ENCODE measurements around the gene ELOVL1. TPM values are rescaled to one million over a fixed set of nuclear protein-coding genes. Genes with fewer than 3 reads are reported as not detected.
"Not testable (repeated sequence)": the region's sequence is repeated elsewhere in the genome, so short reads cannot be mapped to it uniquely, and the experiment has no call there.

The ELOVL1 gene
- polyA plus RNA-seq, 2 donors: 123 to 264 TPM

DNA sequence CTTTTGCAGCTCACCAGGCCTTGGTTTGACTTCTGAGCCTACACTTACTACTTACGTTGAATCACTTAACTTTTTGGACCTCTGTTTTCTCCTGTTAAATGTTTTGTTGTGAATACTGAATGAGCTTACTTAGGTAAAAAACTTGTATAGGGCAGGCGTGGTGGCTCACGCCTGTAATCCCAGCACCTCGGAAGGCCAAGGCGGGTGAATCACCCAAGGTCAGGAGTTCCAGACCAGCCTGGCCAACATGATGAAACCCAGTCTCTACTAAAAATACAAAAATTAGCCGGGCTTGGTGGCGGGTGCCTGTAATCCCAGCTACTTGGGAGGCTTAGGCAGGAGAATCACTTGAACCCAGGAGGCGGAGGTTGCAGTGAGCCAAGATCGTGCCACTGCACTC is 32.6 kb upstream of the ELOVL1 start:
- H3K27me3 ChIP-seq (ENCODE audit: control insufficient read depth in 1 of 2, insufficient read depth in 2 of 2, low read length in 2 of 2); H3K27ac ChIP-seq (ENCODE audit: low read depth in 2 of 2, low read length in 1 of 2); H3K9me3 ChIP-seq (ENCODE audit: control insufficient read depth in 2 of 2, insufficient read depth in 1 of 2, low read depth in 1 of 2, low read length in 1 of 2); H3K4me1 ChIP-seq (ENCODE audit: control insufficient read depth in 2 of 2, insufficient read depth in 2 of 2, low read length in 1 of 2); H3K4me3 ChIP-seq (ENCODE audit: low read depth in 1 of 2, low read length in 2 of 2): not testable (repeated sequence)
- WGBS, 2 donors: 90 to 92% methylated on average over 9 of the region's 9 CpGs
- peaks cover 8 to 15% of the 10 kb centered on the region in 2 donors for H3K36me3 ChIP-seq (ENCODE audit: control insufficient read depth in 2 of 2, insufficient read depth in 2 of 2, low read length in 1 of 2)

DNA sequence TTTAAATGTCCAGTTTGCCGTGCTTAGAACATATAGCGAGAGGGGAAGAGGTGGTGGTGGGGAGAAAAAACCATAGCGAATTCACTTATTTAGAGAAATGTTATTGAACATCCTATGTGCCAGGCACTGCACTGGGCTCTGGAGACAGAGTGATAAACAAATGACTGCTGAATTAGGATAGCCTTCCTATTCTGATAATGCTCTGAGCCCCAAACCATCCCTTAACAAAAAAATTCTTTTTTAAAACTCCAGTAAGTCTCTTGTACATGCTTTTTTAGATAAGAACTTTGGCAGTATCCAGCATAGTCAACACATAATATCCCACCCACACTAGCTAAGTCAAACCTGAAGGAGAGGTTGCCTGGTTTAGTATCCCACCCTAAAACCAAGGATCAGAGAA is 30.4 kb upstream of the ELOVL1 start:
- WGBS, 2 donors: 95 to 96% methylated on average over 3 of the region's 3 CpGs
- Histone ChIP-seq H3K4me1 (ENCODE audit: control insufficient read depth in 2 of 2, insufficient read depth in 2 of 2, low read length in 1 of 2) (no peaks in the 10 kb centered on the region), H3K4me3 (ENCODE audit: low read depth in 1 of 2, low read length in 2 of 2) (no peak overlapping the region), H3K9me3 (ENCODE audit: control insufficient read depth in 2 of 2, insufficient read depth in 1 of 2, low read depth in 1 of 2, low read length in 1 of 2) (no peaks in the 10 kb centered on the region), H3K27me3 (ENCODE audit: control insufficient read depth in 1 of 2, insufficient read depth in 2 of 2, low read length in 2 of 2) (no peaks in the 10 kb centered on the region), H3K36me3 (ENCODE audit: control insufficient read depth in 2 of 2, insufficient read depth in 2 of 2, low read length in 1 of 2) (no peaks in the 10 kb centered on the region), H3K27ac (ENCODE audit: low read depth in 2 of 2, low read length in 1 of 2) (no peak overlapping the region)

- H3K27ac ChIP-seq (ENCODE audit: low read depth in 2 of 2, low read length in 1 of 2): no peak overlapping the region
- 33 to 67% methylated on average over 1 of the region's 1 CpG for WGBS, 2 donors
Observed at GRCh38 chr1:43396059-43396458, 28.2 kb upstream of the ELOVL1 start.

GRCh38 chr1:43395523-43395922 is 27.7 kb upstream of the ELOVL1 start:
- no peak overlapping the region for H3K27ac ChIP-seq (ENCODE audit: low read depth in 2 of 2, low read length in 1 of 2)
- H3K4me3 ChIP-seq (ENCODE audit: low read depth in 1 of 2, low read length in 2 of 2): no peak overlapping the region
- H3K4me1 ChIP-seq (ENCODE audit: control insufficient read depth in 2 of 2, insufficient read depth in 2 of 2, low read length in 1 of 2): no peaks in the 10 kb centered on the region
- 75 to 82% methylated on average over 4 of the region's 4 CpGs for WGBS, 2 donors
- H3K9me3 ChIP-seq (ENCODE audit: control insufficient read depth in 2 of 2, insufficient read depth in 1 of 2, low read depth in 1 of 2, low read length in 1 of 2): no peaks in the 10 kb centered on the region
- H3K27me3 ChIP-seq (ENCODE audit: control insufficient read depth in 1 of 2, insufficient read depth in 2 of 2, low read length in 2 of 2): no peaks in the 10 kb centered on the region
- no peaks in the 10 kb centered on the region for H3K36me3 ChIP-seq (ENCODE audit: control insufficient read depth in 2 of 2, insufficient read depth in 2 of 2, low read length in 1 of 2)

More at GRCh38 chr1:43396059-43396458, 28.2 kb upstream of the ELOVL1 start:
- Histone ChIP-seq H3K9me3 (ENCODE audit: control insufficient read depth in 2 of 2, insufficient read depth in 1 of 2, low read depth in 1 of 2, low read length in 1 of 2) (no peaks in the 10 kb centered on the region), H3K4me3 (ENCODE audit: low read depth in 1 of 2, low read length in 2 of 2) (no peak overlapping the region), H3K36me3 (ENCODE audit: control insufficient read depth in 2 of 2, insufficient read depth in 2 of 2, low read length in 1 of 2) (no peaks in the 10 kb centered on the region), H3K4me1 (ENCODE audit: control insufficient read depth in 2 of 2, insufficient read depth in 2 of 2, low read length in 1 of 2) (no peaks in the 10 kb centered on the region), H3K27me3 (ENCODE audit: control insufficient read depth in 1 of 2, insufficient read depth in 2 of 2, low read length in 2 of 2) (no peaks in the 10 kb centered on the region)

GRCh38 chr1:43392702-43393101 is 24.9 kb upstream of the ELOVL1 start:
- no peaks in the 10 kb centered on the region for H3K9me3 ChIP-seq (ENCODE audit: control insufficient read depth in 2 of 2, insufficient read depth in 1 of 2, low read depth in 1 of 2, low read length in 1 of 2)
- no peak overlapping the region for H3K27ac ChIP-seq (ENCODE audit: low read depth in 2 of 2, low read length in 1 of 2)
- no peaks in the 10 kb centered on the region for H3K27me3 ChIP-seq (ENCODE audit: control insufficient read depth in 1 of 2, insufficient read depth in 2 of 2, low read length in 2 of 2)
- H3K36me3 ChIP-seq (ENCODE audit: control insufficient read depth in 2 of 2, insufficient read depth in 2 of 2, low read length in 1 of 2): no peaks in the 10 kb centered on the region
- H3K4me3 ChIP-seq (ENCODE audit: low read depth in 1 of 2, low read length in 2 of 2): no peak overlapping the region
- 66 to 70% methylated on average over 3 of the region's 3 CpGs for WGBS, 2 donors
- peaks cover 2 to 7% of the 10 kb centered on the region in 2 donors for H3K4me1 ChIP-seq (ENCODE audit: control insufficient read depth in 2 of 2, insufficient read depth in 2 of 2, low read length in 1 of 2)

DNA sequence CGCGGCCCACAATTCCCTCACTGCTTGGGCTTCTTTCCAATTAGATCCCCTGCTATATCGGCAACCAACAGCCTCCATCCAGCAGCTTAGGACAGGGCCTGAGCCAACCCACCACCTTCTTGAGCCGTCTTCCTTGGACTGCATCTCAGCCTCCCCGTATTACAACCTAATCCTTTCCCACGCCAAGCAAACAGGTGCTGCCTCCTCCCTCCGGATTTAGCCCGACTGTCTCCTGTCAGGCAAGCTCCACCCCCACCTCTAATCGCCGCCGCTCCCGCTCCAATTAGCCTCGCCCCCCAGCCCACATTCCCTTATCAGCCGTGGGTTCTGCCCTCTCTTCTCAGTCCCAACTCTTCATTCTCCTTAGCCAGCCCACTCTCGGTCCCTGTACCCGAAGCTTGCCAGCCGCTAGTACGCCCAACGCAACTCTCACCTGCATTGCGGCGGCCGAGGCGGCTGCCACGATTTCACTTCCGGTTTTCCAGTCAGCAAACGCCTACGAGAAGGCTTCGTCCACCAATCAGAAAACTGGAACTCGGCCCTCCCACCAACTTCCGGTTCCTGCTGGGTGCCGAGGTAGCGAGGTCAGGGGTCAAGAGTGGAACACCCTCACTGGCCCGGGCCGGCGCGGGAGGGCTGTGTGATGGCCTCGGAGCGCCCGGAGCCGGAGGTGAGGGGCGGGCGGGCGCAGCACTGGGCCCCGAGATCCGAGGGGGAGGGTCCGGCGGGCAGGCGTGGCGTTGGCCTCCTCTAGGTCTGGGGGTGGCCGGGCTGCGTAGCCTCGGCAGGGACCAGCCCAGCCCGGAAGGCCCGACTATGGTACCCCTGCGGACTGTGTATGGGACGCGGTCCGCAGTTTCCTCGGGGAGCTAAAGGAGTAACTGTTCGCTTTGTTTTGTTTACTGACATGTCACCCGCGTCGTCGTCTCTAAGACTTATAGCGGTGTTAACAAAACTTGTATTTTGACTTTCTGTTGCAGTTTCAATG is 21.8 kb upstream of the ELOVL1 start, which contains the start of the genes MED8 and SZT2:
Gene MED8, minus strand, starts transcription at position 475 of the 988 bp plus-strand sequence. Its CDS starts 36 bp downstream, at position 439.
Gene SZT2, plus strand, starts transcription at position 574 of the 988 bp plus-strand sequence. Its CDS starts 70 bp downstream, at position 644.
- Histone ChIP-seq H3K4me3 (ENCODE audit: low read depth in 1 of 2, low read length in 2 of 2) (peak within 1 kb of the TSS; percentile 98), H3K36me3 (ENCODE audit: control insufficient read depth in 2 of 2, insufficient read depth in 2 of 2, low read length in 1 of 2) (peaks cover 5 to 12% of the 10 kb centered on the region in 2 donors), H3K9me3 (ENCODE audit: control insufficient read depth in 2 of 2, insufficient read depth in 1 of 2, low read depth in 1 of 2, low read length in 1 of 2) (no peaks in the 10 kb centered on the region), H3K27ac (ENCODE audit: low read depth in 2 of 2, low read length in 1 of 2) (peak within 1 kb of the TSS; percentile 95 to 98), H3K27me3 (ENCODE audit: control insufficient read depth in 1 of 2, insufficient read depth in 2 of 2, low read length in 2 of 2) (no peaks in the 10 kb centered on the region), H3K4me1 (ENCODE audit: control insufficient read depth in 2 of 2, insufficient read depth in 2 of 2, low read length in 1 of 2) (peaks cover 2 to 7% of the 10 kb centered on the region in 2 donors)
- 0% methylated on average over 65 of the region's 65 CpGs for WGBS, 2 donors

- Histone ChIP-seq H3K27me3 (ENCODE audit: control insufficient read depth in 1 of 2, insufficient read depth in 2 of 2, low read length in 2 of 2) (no peaks in the 10 kb centered on the region), H3K4me3 (ENCODE audit: low read depth in 1 of 2, low read length in 2 of 2) (peak overlapping the region in 1 of 2 donors; percentile 98), H3K4me1 (ENCODE audit: control insufficient read depth in 2 of 2, insufficient read depth in 2 of 2, low read length in 1 of 2) (peaks cover 2 to 7% of the 10 kb centered on the region in 2 donors), H3K36me3 (ENCODE audit: control insufficient read depth in 2 of 2, insufficient read depth in 2 of 2, low read length in 1 of 2) (peaks cover 10 to 19% of the 10 kb centered on the region in 2 donors), H3K9me3 (ENCODE audit: control insufficient read depth in 2 of 2, insufficient read depth in 1 of 2, low read depth in 1 of 2, low read length in 1 of 2) (no peaks in the 10 kb centered on the region), H3K27ac (ENCODE audit: low read depth in 2 of 2, low read length in 1 of 2) (peak overlapping the region; percentile 95 to 98)
- WGBS, 2 donors: 41 to 43% methylated on average over 3 of the region's 3 CpGs
Observed at GRCh38 chr1:43388613-43389012, 20.8 kb upstream of the ELOVL1 start.

- Histone ChIP-seq H3K4me3 (ENCODE audit: low read depth in 1 of 2, low read length in 2 of 2) (no peak overlapping the region), H3K36me3 (ENCODE audit: control insufficient read depth in 2 of 2, insufficient read depth in 2 of 2, low read length in 1 of 2) (peaks cover 16 to 19% of the 10 kb centered on the region in 2 donors), H3K9me3 (ENCODE audit: control insufficient read depth in 2 of 2, insufficient read depth in 1 of 2, low read depth in 1 of 2, low read length in 1 of 2) (no peaks in the 10 kb centered on the region), H3K27me3 (ENCODE audit: control insufficient read depth in 1 of 2, insufficient read depth in 2 of 2, low read length in 2 of 2) (no peaks in the 10 kb centered on the region), H3K27ac (ENCODE audit: low read depth in 2 of 2, low read length in 1 of 2) (peak overlapping the region; percentile 95 to 98), H3K4me1 (ENCODE audit: control insufficient read depth in 2 of 2, insufficient read depth in 2 of 2, low read length in 1 of 2) (peaks cover 2 to 7% of the 10 kb centered on the region in 2 donors)
- WGBS, 2 donors: 55 to 57% methylated on average over 4 of the region's 4 CpGs
Observed at GRCh38 chr1:43387976-43388599, 20.3 kb upstream of the ELOVL1 start.

DNA sequence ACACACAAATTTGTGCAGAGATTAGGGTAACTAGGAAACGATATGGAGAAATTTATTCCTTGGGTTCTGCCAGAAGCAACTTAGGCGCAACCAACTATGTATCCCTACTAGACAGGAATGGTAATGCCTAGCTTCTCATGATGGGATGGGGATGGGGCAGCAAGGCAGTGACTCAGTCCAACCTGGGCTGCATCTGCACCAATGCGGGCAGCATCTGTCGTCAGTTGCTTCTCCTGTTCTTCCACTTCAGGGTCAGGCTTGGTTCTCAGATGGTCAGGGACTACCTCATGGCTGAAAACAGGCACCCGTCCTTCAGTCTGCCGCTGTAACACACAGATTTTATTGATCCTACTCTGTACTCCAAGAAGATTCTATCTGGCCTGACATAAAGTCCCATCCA is 18.9 kb upstream of the ELOVL1 start:
- 87 to 90% methylated on average over 6 of the region's 6 CpGs for WGBS, 2 donors
- H3K27me3 ChIP-seq (ENCODE audit: control insufficient read depth in 1 of 2, insufficient read depth in 2 of 2, low read length in 2 of 2): no peaks in the 10 kb centered on the region
- H3K36me3 ChIP-seq (ENCODE audit: control insufficient read depth in 2 of 2, insufficient read depth in 2 of 2, low read length in 1 of 2): peaks cover 22 to 28% of the 10 kb centered on the region in 2 donors
- peaks cover 2 to 7% of the 10 kb centered on the region in 2 donors for H3K4me1 ChIP-seq (ENCODE audit: control insufficient read depth in 2 of 2, insufficient read depth in 2 of 2, low read length in 1 of 2)
- no peak overlapping the region for H3K4me3 ChIP-seq (ENCODE audit: low read depth in 1 of 2, low read length in 2 of 2)
- H3K9me3 ChIP-seq (ENCODE audit: control insufficient read depth in 2 of 2, insufficient read depth in 1 of 2, low read depth in 1 of 2, low read length in 1 of 2): no peaks in the 10 kb centered on the region
- H3K27ac ChIP-seq (ENCODE audit: low read depth in 2 of 2, low read length in 1 of 2): no peak overlapping the region

All from esophagus (tissue), 2 donors.